H1 (cell line): Measurements from ENCODE around the gene OST4. TPM values are rescaled to one million over a fixed set of nuclear protein-coding genes. Genes with fewer than 3 reads are reported as not detected.

ENCODE experiments used
- CTCF ChIA-PET: fragments of 300-600 bp; sonication (Branson Sonifier 250); formaldehyde crosslinking; loops from one replicate; lab custom pipeline; 2021; ENCODE audit not compliant: partially characterized antibody; lab: Charles Lee
- POLR2A ChIA-PET: fragments of 300-600 bp; sonication (Branson Sonifier 250); formaldehyde crosslinking; loops from one replicate; lab custom pipeline; 2021; ENCODE audit warnings: inconsistent platforms; ENCODE audit not compliant: partially characterized antibody; lab: Charles Lee
- DNase-seq, 2 experiments: peaks; one replicate each; pipeline versions ENCODE4 v3.0.0 to v3.0.0-alpha.2; 2010 to 2022; ENCODE audit warnings: low spot score in 2 of 2, low read depth in 1 of 2, mixed read lengths in 1 of 2
- FAIRE-seq: peaks from 2 replicates; lab custom pipeline; 2011; peaks lifted over from hg19 to GRCh38; lab: Jason Lieb, UNC
- H2AFZ ChIP-seq: 2 replicates; pipeline ENCODE4 v1.8.1; 2012; ENCODE audit warnings: low read length, inconsistent platforms
- H2AK5ac ChIP-seq: 2 replicates; pipeline ENCODE4 v1.6.1; 2013; ENCODE audit warnings: low read depth, low read length
- H2BK120ac ChIP-seq: replicated peaks from 2 replicates; pipeline ENCODE3; 2013; ENCODE audit warnings: low read depth, low read length, inconsistent platforms
- H2BK12ac ChIP-seq: 2 replicates; pipeline ENCODE4 v1.6.1; 2013; ENCODE audit warnings: low read depth, low read length
- H2BK15ac ChIP-seq: 2 replicates; pipeline ENCODE4 v1.6.1; 2013; ENCODE audit warnings: low read length
- H2BK20ac ChIP-seq: 2 replicates; pipeline ENCODE4 v1.6.1; 2013; ENCODE audit warnings: low read length
- H2BK5ac ChIP-seq: 2 replicates; pipeline ENCODE4 v1.6.1; 2013; ENCODE audit warnings: low read depth, low read length
- H3K14ac ChIP-seq: 2 replicates; pipeline ENCODE4 v1.6.1; 2013; ENCODE audit warnings: inconsistent platforms; ENCODE audit not compliant: insufficient read length
- H3K18ac ChIP-seq: 2 replicates; pipeline ENCODE4 v1.6.1; 2013; ENCODE audit warnings: low read length; ENCODE audit errors: extremely low read depth
- H3K23ac ChIP-seq: 2 replicates; pipeline ENCODE4 v1.6.1; 2013; ENCODE audit warnings: inconsistent platforms; ENCODE audit not compliant: insufficient read length
- H3K23me2 ChIP-seq: 2 replicates; pipeline ENCODE4 v1.6.1; 2013; ENCODE audit warnings: low read depth, low read length
- H3K27ac ChIP-seq: 2 replicates; pipeline ENCODE4 v1.6.1; 2011; ENCODE audit warnings: low read depth, low read length, inconsistent platforms
- H3K27me3 ChIP-seq, 4 experiments: replicated peaks in 1 of 4; 1 replicate in 1 of 4; 2 replicates in 3 of 4; pipeline versions ENCODE4 v1.6.1 to v1.8.1; 2011 to 2013; ENCODE audit warnings: low read length in 3 of 4, mild to moderate bottlenecking in 3 of 4, inconsistent platforms in 2 of 4, mixed read lengths in 2 of 4, moderate library complexity in 1 of 4; ENCODE audit not compliant: control insufficient read depth in 3 of 4, insufficient read depth in 3 of 4; ENCODE audit errors: extremely low read depth in 1 of 4
- H3K36me3 ChIP-seq, 4 experiments: 2 replicates each; pipeline versions ENCODE4 v1.6.1 to v1.8.1; 2011 to 2013; ENCODE audit warnings: mild to moderate bottlenecking in 4 of 4, low read length in 3 of 4, moderate library complexity in 2 of 4, control low read depth in 1 of 4, inconsistent platforms in 1 of 4; ENCODE audit not compliant: insufficient read depth in 4 of 4, control insufficient read depth in 2 of 4
- H3K4ac ChIP-seq: replicated peaks from 2 replicates; pipeline ENCODE3; 2013; ENCODE audit warnings: low read length, low read depth, mixed read lengths, inconsistent platforms; ENCODE audit not compliant: insufficient read length
- H3K4me1 ChIP-seq, 4 experiments: replicated peaks in 1 of 4; 1 replicate in 1 of 4; 2 replicates in 3 of 4; pipeline versions ENCODE4 v1.6.1 to v1.8.1; 2011 to 2013; ENCODE audit warnings: low read length in 3 of 4, inconsistent platforms in 2 of 4, mixed read lengths in 1 of 4; ENCODE audit not compliant: insufficient read depth in 4 of 4, control insufficient read depth in 3 of 4
- H3K4me2 ChIP-seq, 2 experiments: 2 replicates each; pipeline versions ENCODE4 v1.6.1 to v1.8.1; 2011 to 2013; ENCODE audit warnings: low read depth in 2 of 2, low read length in 2 of 2, control low read depth in 1 of 2, inconsistent platforms in 1 of 2, mild to moderate bottlenecking in 1 of 2; ENCODE audit not compliant: insufficient read depth in 1 of 2
- H3K4me3 ChIP-seq, 4 experiments: fragments of 200-600, 300-600 bp in 1 of 4; sonication (generic), shearing (Covaris generic), sonication (Bioruptor Twin) in 1 of 4; 2 replicates each; pipeline versions ENCODE4 v1.5.1 to v1.8.1; 2011 to 2016; ENCODE audit warnings: low read length in 4 of 4, low read depth in 3 of 4, control low read depth in 2 of 4, inconsistent platforms in 2 of 4, mild to moderate bottlenecking in 2 of 4, mixed read lengths in 1 of 4, moderate library complexity in 1 of 4; ENCODE audit not compliant: insufficient read depth in 2 of 4; ENCODE audit errors: extremely low read depth in 1 of 4
- H3K56ac ChIP-seq: replicated peaks from 2 replicates; pipeline ENCODE3; 2013; ENCODE audit warnings: low read depth, mild to moderate bottlenecking, mixed read lengths, low read length, inconsistent platforms; ENCODE audit not compliant: insufficient read length
- H3K79me1 ChIP-seq: 2 replicates; pipeline ENCODE4 v1.6.1; 2013; ENCODE audit warnings: low read depth, low read length, control low read depth
- H3K79me2 ChIP-seq, 2 experiments: 2 replicates each; pipeline versions ENCODE4 v1.6.1 to v1.8.1; 2012 to 2013; ENCODE audit warnings: low read length in 2 of 2, mild to moderate bottlenecking in 2 of 2, inconsistent platforms in 1 of 2; ENCODE audit not compliant: insufficient read depth in 2 of 2, control insufficient read depth in 1 of 2
- H3K9ac ChIP-seq, 4 experiments: replicated peaks in 1 of 4; 1 replicate in 1 of 4; 2 replicates in 3 of 4; pipeline versions ENCODE4 v1.6.1 to v1.8.1; 2011 to 2013; ENCODE audit warnings: low read depth in 3 of 4, low read length in 3 of 4, control low read depth in 2 of 4, mild to moderate bottlenecking in 2 of 4, moderate library complexity in 2 of 4, inconsistent platforms in 1 of 4; ENCODE audit errors: extremely low read depth in 1 of 4
- H3K9me3 ChIP-seq, 2 experiments: 2 replicates each; pipeline versions ENCODE4 v1.6.1 to v1.8.1; 2012 to 2013; ENCODE audit warnings: mild to moderate bottlenecking in 2 of 2, moderate library complexity in 2 of 2, control low read depth in 1 of 2, inconsistent platforms in 1 of 2, low read depth in 1 of 2, low read length in 1 of 2, mixed read lengths in 1 of 2; ENCODE audit not compliant: insufficient read depth in 2 of 2
- H4K20me1 ChIP-seq, 2 experiments: replicated peaks in 1 of 2; 2 replicates each; pipeline versions ENCODE3 to v1.8.1; 2011 to 2013; ENCODE audit warnings: inconsistent platforms in 2 of 2, low read length in 2 of 2, mild to moderate bottlenecking in 1 of 2; ENCODE audit not compliant: insufficient read depth in 2 of 2, control insufficient read depth in 1 of 2
- H4K5ac ChIP-seq: 2 replicates; pipeline ENCODE4 v1.6.1; 2013; ENCODE audit warnings: low read length, low read depth, mixed read lengths, inconsistent platforms; ENCODE audit not compliant: insufficient read length
- H4K8ac ChIP-seq: 2 replicates; pipeline ENCODE4 v1.8.0; 2013; ENCODE audit warnings: mild to moderate bottlenecking, moderate library complexity, low read length, inconsistent platforms; ENCODE audit not compliant: insufficient read depth; ENCODE audit errors: extremely low read depth
- H4K91ac ChIP-seq: replicated peaks from 2 replicates; pipeline ENCODE3; 2013; ENCODE audit warnings: low read length, mixed read lengths, inconsistent platforms; ENCODE audit not compliant: insufficient read length
- ATF3 ChIP-seq: IDR thresholded peaks from 2 replicates; pipeline ENCODE4 v1.6.1; 2011; ENCODE audit warnings: low read depth, mild to moderate bottlenecking, low read length; ENCODE audit not compliant: insufficient read depth
- BACH1 ChIP-seq: IDR thresholded peaks from 2 replicates; pipeline ENCODE4 v1.6.1; 2012; ENCODE audit warnings: low read length, improper control_type of control experiment
- BCL11A ChIP-seq, 2 experiments: IDR thresholded peaks; one replicate each; pipeline ENCODE4 v1.6.1; 2011; ENCODE audit warnings: low read depth in 2 of 2, low read length in 2 of 2, mild to moderate bottlenecking in 2 of 2
- POLR2A ChIP-seq, 2 experiments: IDR thresholded peaks; 1 replicate in 1 of 2; 2 replicates in 1 of 2; pipeline ENCODE4 v1.6.1; 2011; ENCODE audit warnings: low read depth in 2 of 2, low read length in 2 of 2, mild to moderate bottlenecking in 2 of 2; ENCODE audit errors: control extremely low read depth in 1 of 2
- TBP ChIP-seq: IDR thresholded peaks from 2 replicates; pipeline ENCODE4 v1.6.1; 2011; ENCODE audit warnings: low read depth, low read length, improper control_type of control experiment
- WGBS, 2 experiments: shearing (Covaris generic) in 1 of 2; methylation state at CpG; one replicate each; pipeline versions ENCODE4 v1.1.6 to v1.1.7; 2013 to 2015; ENCODE audit warnings: low lambda C conversion rate in 2 of 2, mixed read lengths in 2 of 2, inconsistent platforms in 1 of 2, low coverage in 1 of 2, missing lambda C conversion rate in 1 of 2; ENCODE audit not compliant: insufficient replicate concordance in 2 of 2, insufficient coverage in 1 of 2, insufficient read length in 1 of 2; ENCODE audit errors: extremely low coverage in 1 of 2, missing lambda C conversion rate in 1 of 2; 5-methylcytosine and 5-hydroxymethylcytosine counted together
- polyA plus RNA-seq, 7 experiments: library from polyadenylated mRNA; depleted of rRNA in 3 of 7; stranded (reverse) in 5 of 7; unstranded in 2 of 7; fragments of >200 nt in 5 of 7; fragments of 200-250 nt in 2 of 7; gene quantifications; 1 replicate in 5 of 7; 2 replicates in 1 of 7; 4 replicates in 1 of 7; pipeline versions ENCODE4 v1.2.1 to v1.2.3, GENCODE V29; 2011 to 2013; ENCODE audit warnings: missing spikeins in 2 of 7, mixed read lengths in 2 of 7
- total RNA-seq: library from RNA; stranded (reverse); fragmentation: NEBNext Ultra II Directional; extraction: Animal tissue kit (Norgen Biotek cat#: 25700); gene quantifications from 2 replicates; pipeline ENCODE4 v1.2.1, GENCODE V29; 2021

The OST4 gene
- total and polyA plus RNA-seq, 2 of the 8 experiments (the other 6 are each of a cell fraction or from before 2014, with no cell fraction given): 225 to 865 TPM

- Histone ChIP-seq H3K27ac (no peak overlapping the region), H2BK120ac (no peak overlapping the region), H4K8ac (peak overlapping the region; percentile 57; the same call in 1 of the 2 replicates), H2BK15ac (no peak overlapping the region), H2BK20ac (no peak overlapping the region), H4K20me1 (peaks cover 3 to 6% of the 10 kb centered on the region in 2 experiments), H3K27me3 (no peaks in the 10 kb centered on the region), H3K4me2 (no peak overlapping the region), H2AFZ (no peak overlapping the region), H3K23ac (no peak overlapping the region), H4K5ac (no peak overlapping the region), H3K18ac (no peak overlapping the region), H2BK12ac (no peak overlapping the region), H4K91ac (no peak overlapping the region), H3K4me3 (no peak overlapping the region), H3K23me2 (peaks cover 12% of the 10 kb centered on the region; the same call in 1 of the 2 replicates), H3K4ac (no peak overlapping the region), H3K9me3 (no peaks in the 10 kb centered on the region), H2BK5ac (no peak overlapping the region), H3K4me1 (peaks cover 0 to 7% (median 4%) of the 10 kb centered on the region in 4 experiments; a peak in 5 of 7 replicates), H3K9ac (no peak overlapping the region; a peak in 1 of 7 replicates), H3K14ac (no peak overlapping the region), H3K36me3 (peaks cover 10 to 34% (median 16%) of the 10 kb centered on the region in 4 experiments; a peak in 7 of 8 replicates), H3K79me1 (peaks cover 12% of the 10 kb centered on the region; the same call in 1 of the 2 replicates), H2AK5ac (no peak overlapping the region), H3K79me2 (peaks cover 0 to 12% of the 10 kb centered on the region in 2 experiments; a peak in 3 of 4 replicates), H3K56ac (no peak overlapping the region)
- TF ChIP-seq ATF3 (no peak), BCL11A (IDR thresholded peaks at IDR 0.05; ENCODE audit: low read depth in 2 of 2, low read length in 2 of 2) (no peak), POLR2A (IDR thresholded peaks at IDR 0.05; ENCODE audit: control extremely low read depth in 1 of 2, low read depth in 2 of 2, low read length in 2 of 2) (no peak), BACH1 (no peak), TBP (no peak)
- DNase-seq: no peak
- FAIRE-seq: no peak
- 96% methylated on average over 6 of the region's 6 CpGs; no CpG with 5 or more reads in 1 of the 2 experiments for WGBS, 2 experiments
- CTCF ChIA-PET: interaction anchor here (1.5 kb wide), 2 partner anchors 12 to 14 kb away, joined by 4 to 5 read pairs; no protein-coding TSS in a partner anchor
- POLR2A ChIA-PET: interaction anchor here (0.5 to 18.5 kb wide), 3 partner anchors 13 to 124 kb away, joined by 3 to 441 read pairs (median 5); partner anchors contain the start of gene AGBL5
Observed at GRCh38 chr2:27069436-27069835, 2.0 kb downstream of the OST4 start.
